Measurements from ENCODE around the gene ANKRD12. TPM values are rescaled to one million over a fixed set of nuclear protein-coding genes. Genes with fewer than 3 reads are reported as not detected.
A peak's percentile ranks its signal among the peaks of the same experiment; 100 is the strongest.
"Not testable (repeated sequence)": the region's sequence is repeated elsewhere in the genome, so short reads cannot be mapped to it uniquely, and the experiment has no call there.

ANKRD12 gene
- total RNA-seq, 4 donors from 2014 or later = 13.0 to 60.3 (median 23.4) TPM

GRCh38 chr18:9091066-9091476 is 45.5 kb upstream of the ANKRD12 start:
- Histone ChIP-seq H3K4me3 (no peak overlapping the region), H3K27me3 (no peaks in the 10 kb centered on the region), H3K27ac (no peak overlapping the region), H3K4me1 (peaks cover 0 to 22% (median 9%) of the 10 kb centered on the region in 3 donors), H3K36me3 (no peaks in the 10 kb centered on the region), H3K9me3 (no peaks in the 10 kb centered on the region)
- intact Hi-C loops (cut with DNase I) = no loop called here
- DNase-seq = no peak
- no peak for TF ChIP-seq POLR2A (IDR thresholded peaks at IDR 0.05)
- TF ChIP-seq CTCF (IDR thresholded peaks at IDR 0.05) = no peak
- 71 to 76% methylated on average over 4 of the region's 4 CpGs for WGBS, 2 donors

GRCh38 chr18:9092665-9093064 is 43.9 kb upstream of the ANKRD12 start:
- TF ChIP-seq POLR2A (IDR thresholded peaks at IDR 0.05) (no peak), CTCF (IDR thresholded peaks at IDR 0.05) (no peak)
- DNase-seq = no peak
- 86 to 87% methylated on average over 2 of the region's 2 CpGs for WGBS, 2 donors
- intact Hi-C loops (cut with DNase I) = no loop called here
- Histone ChIP-seq H3K27me3 (no peaks in the 10 kb centered on the region), H3K27ac (no peak overlapping the region), H3K4me3 (no peak overlapping the region), H3K4me1 (peaks cover 0 to 37% (median 9%) of the 10 kb centered on the region in 3 donors), H3K36me3 (no peaks in the 10 kb centered on the region), H3K9me3 (no peaks in the 10 kb centered on the region)

- peaks cover 0 to 42% (median 9%) of the 10 kb centered on the region in 3 donors for H3K4me1 ChIP-seq
- 89 to 100% methylated on average over 2 to 3 of the region's 3 CpGs for WGBS, 2 donors
- H3K27ac ChIP-seq; H3K9me3 ChIP-seq; H3K27me3 ChIP-seq; H3K36me3 ChIP-seq; H3K4me3 ChIP-seq; intact Hi-C loops (cut with DNase I); DNase-seq: not testable (repeated sequence)
These were observed 43.5 kb upstream of the ANKRD12 start for GRCh38 chr18:9093109-9093508.

- Histone ChIP-seq H3K4me3 (no peak overlapping the region), H3K36me3 (no peaks in the 10 kb centered on the region), H3K27ac (peak overlapping the region in 3 of 4 donors; percentile 26 to 78 (median 70)), H3K27me3 (no peaks in the 10 kb centered on the region), H3K9me3 (no peaks in the 10 kb centered on the region), H3K4me1 (peaks cover 0 to 43% (median 9%) of the 10 kb centered on the region in 3 donors)
- WGBS, 2 donors = 42 to 44% methylated on average over 7 of the region's 7 CpGs
- no peak for TF ChIP-seq CTCF (IDR thresholded peaks at IDR 0.05)
- no peak for TF ChIP-seq POLR2A (IDR thresholded peaks at IDR 0.05)
- intact Hi-C loops (cut with DNase I) = no loop called here
- no peak for DNase-seq
These were observed 42.0 kb upstream of the ANKRD12 start for GRCh38 chr18:9094307-9095226.

GRCh38 chr18:9095297-9096006 is 41.1 kb upstream of the ANKRD12 start:
- TF ChIP-seq POLR2A (IDR thresholded peaks at IDR 0.05) (no peak), CTCF (IDR thresholded peaks at IDR 0.05) (no peak)

More at GRCh38 chr18:9095297-9096006, 41.1 kb upstream of the ANKRD12 start:
- H3K4me3 ChIP-seq = no peak overlapping the region
- H3K9me3 ChIP-seq = no peaks in the 10 kb centered on the region
- H3K27me3 ChIP-seq = no peaks in the 10 kb centered on the region
- DNase-seq = no peak
- peaks cover 0 to 43% (median 9%) of the 10 kb centered on the region in 3 donors for H3K4me1 ChIP-seq
- WGBS, 2 donors = 52 to 74% methylated on average over 9 of the region's 9 CpGs
- H3K36me3 ChIP-seq = no peaks in the 10 kb centered on the region
- H3K27ac ChIP-seq = peak overlapping the region in 3 of 4 donors; percentile 26 to 78 (median 70)
- intact Hi-C loops (cut with DNase I) = no loop called here

Measured in esophagus squamous epithelium (tissue), 5 donors.